Breast epithelium (tissue), 4 donors: ENCODE data around the gene FBXO3. TPM values are rescaled to one million over a fixed set of nuclear protein-coding genes. Genes with fewer than 3 reads are reported as not detected.

Experiments
- DNase-seq, 2 donors: peaks; one replicate each; pipeline ENCODE4 v3.0.0-alpha.2; 2019; ENCODE audit warnings: low spot score in 2 of 2
- H3K27ac ChIP-seq, 2 donors: fragments of 200-600 bp; sonication (generic) in 1 of 2; one replicate each; pipeline ENCODE4 v1.5.1; 2016 to 2019; ENCODE audit warnings: mild to moderate bottlenecking in 1 of 2
- H3K27me3 ChIP-seq, 2 donors: fragments of 200-600 bp; sonication (generic) in 1 of 2; one replicate each; pipeline versions ENCODE4 v1.5.1 to v1.6.0; 2017 to 2019; ENCODE audit warnings: control low read depth in 1 of 2, mild to moderate bottlenecking in 1 of 2
- H3K36me3 ChIP-seq: fragments of 200-600 bp; one replicate; pipeline ENCODE4 v1.5.1; 2019
- H3K4me1 ChIP-seq, 2 donors: fragments of 200-600 bp; sonication (generic); one replicate each; pipeline ENCODE4 v1.5.1; 2016 to 2019; ENCODE audit warnings: control low read depth in 1 of 2
- H3K4me3 ChIP-seq, 3 donors: fragments of 200-600 bp; sonication (generic); 1 replicate in 2 of 3; 2 replicates in 1 of 3; pipeline ENCODE4 v1.5.1; 2016 to 2019; ENCODE audit warnings: mild to moderate bottlenecking in 3 of 3, moderate library complexity in 2 of 3
- H3K9me3 ChIP-seq, 2 donors: fragments of 200-600 bp; sonication (generic) in 1 of 2; one replicate each; pipeline ENCODE4 v1.5.1; 2016 to 2019; ENCODE audit warnings: control low read depth in 1 of 2
- CTCF ChIP-seq, 3 donors: fragments of 450-650 bp; IDR thresholded peaks; one replicate each; pipeline ENCODE4 v1.5.1; 2016 to 2017; ENCODE audit warnings: antibody characterized with exemption in 3 of 3, mild to moderate bottlenecking in 3 of 3, moderate library complexity in 3 of 3
- POLR2A ChIP-seq: fragments of 450-650 bp; IDR thresholded peaks from one replicate; pipeline ENCODE4 v1.6.1; 2016; ENCODE audit warnings: antibody characterized with exemption, mild to moderate bottlenecking, moderate library complexity
- POLR2AphosphoS5 ChIP-seq, 3 donors: sonication (generic); formaldehyde crosslinking; IDR thresholded peaks; one replicate each; pipeline ENCODE4 v1.6.1; 2017; ENCODE audit warnings: antibody characterized with exemption in 3 of 3
- intact Hi-C: fragments of 100-400 bp; cut with DNase I; formaldehyde crosslinking; loops from one replicate; pipeline ENCODE4 v1.15.1; 2023; ENCODE audit warnings: low total_unique reads
- total RNA-seq, 3 donors: library from RNA; depleted of rRNA; stranded (reverse); fragments of >200 nt; gene quantifications; one replicate each; pipeline ENCODE4 v1.1.0, GENCODE V29; 2016

Gene FBXO3
- total RNA-seq, 3 donors from 2014 or later = 35.0 to 60.6 (median 46.9) TPM

GRCh38 chr11:33698921-33699320 lies 75.4 kb downstream of the FBXO3 start:
- Histone ChIP-seq H3K27me3 (no peaks in the 10 kb centered on the region), H3K4me1 (peaks cover 8 to 23% of the 10 kb centered on the region in 2 donors), H3K9me3 (no peaks in the 10 kb centered on the region), H3K27ac (peak overlapping the region in 1 of 2 donors; percentile 88), H3K4me3 (no peak overlapping the region), H3K36me3 (no peaks in the 10 kb centered on the region)
- no peak for DNase-seq
- intact Hi-C loops = no loop called here
- TF ChIP-seq POLR2A (no peak), CTCF (IDR thresholded peaks at IDR 0.05) (no peak)

GRCh38 chr11:33697997-33698396 lies 76.3 kb downstream of the FBXO3 start:
- intact Hi-C loops = no loop called here
- TF ChIP-seq POLR2AphosphoS5 (IDR thresholded peaks at IDR 0.05) (no peak), CTCF (IDR thresholded peaks at IDR 0.05) (no peak), POLR2A (no peak)
- Histone ChIP-seq H3K27me3 (no peaks in the 10 kb centered on the region), H3K4me3 (no peak overlapping the region), H3K4me1 (peaks cover 8 to 23% of the 10 kb centered on the region in 2 donors), H3K36me3 (no peaks in the 10 kb centered on the region), H3K27ac (no peak overlapping the region), H3K9me3 (no peaks in the 10 kb centered on the region)
- no peak for DNase-seq

GRCh38 chr11:33696931-33697638 lies 77.2 kb downstream of the FBXO3 start:
- Histone ChIP-seq H3K36me3 (no peaks in the 10 kb centered on the region), H3K4me1 (peaks cover 14 to 28% of the 10 kb centered on the region in 2 donors), H3K9me3 (no peaks in the 10 kb centered on the region), H3K27me3 (no peaks in the 10 kb centered on the region), H3K4me3 (no peak overlapping the region), H3K27ac (peak overlapping the region; percentile 16 to 91)
- intact Hi-C loops = no loop called here
- TF ChIP-seq POLR2AphosphoS5 (IDR thresholded peaks at IDR 0.05) = no peak
- TF ChIP-seq POLR2A = no peak
- no peak for TF ChIP-seq CTCF (IDR thresholded peaks at IDR 0.05)
- DNase-seq = no peak

- Histone ChIP-seq H3K9me3 (no peaks in the 10 kb centered on the region), H3K4me3 (no peak overlapping the region), H3K27ac (peak overlapping the region; percentile 16 to 91), H3K27me3 (no peaks in the 10 kb centered on the region), H3K36me3 (no peaks in the 10 kb centered on the region), H3K4me1 (peaks cover 10 to 27% of the 10 kb centered on the region in 2 donors)
- no peak for DNase-seq
- no peak for TF ChIP-seq POLR2AphosphoS5 (IDR thresholded peaks at IDR 0.05)
- no peak for TF ChIP-seq POLR2A
- no peak for TF ChIP-seq CTCF (IDR thresholded peaks at IDR 0.05)
- intact Hi-C loops = no loop called here
Measured at GRCh38 chr11:33696411-33696810, 77.9 kb downstream of the FBXO3 start.

GRCh38 chr11:33695051-33695566 lies 79.2 kb downstream of the FBXO3 start:
- DNase-seq = peak in 1 of 2 donors; percentile 70
- TF ChIP-seq CTCF (IDR thresholded peaks at IDR 0.05) (no peak), POLR2AphosphoS5 (IDR thresholded peaks at IDR 0.05) (peak; percentile 18 to 36 (median 32))
- Histone ChIP-seq H3K9me3 (no peaks in the 10 kb centered on the region), H3K4me3 (no peak overlapping the region), H3K4me1 (peaks cover 15 to 35% of the 10 kb centered on the region in 2 donors), H3K36me3 (no peaks in the 10 kb centered on the region), H3K27me3 (no peaks in the 10 kb centered on the region), H3K27ac (peak overlapping the region; percentile 85 to 91)
- intact Hi-C loops = no loop called here
